Measurements from ENCODE around the gene AKR1C2. TPM values are rescaled to one million over a fixed set of nuclear protein-coding genes. Genes with fewer than 3 reads are reported as not detected.

The AKR1C2 gene
- 65.3 and 146 TPM in 2 replicates for total RNA-seq

GRCh38 chr10:5003127-5004029 is at the start of gene AKR1C2:
AKR1C2 (minus strand) TSS chr10:5003857; CDS start chr10:5003835, 22 bp downstream.

DNA sequence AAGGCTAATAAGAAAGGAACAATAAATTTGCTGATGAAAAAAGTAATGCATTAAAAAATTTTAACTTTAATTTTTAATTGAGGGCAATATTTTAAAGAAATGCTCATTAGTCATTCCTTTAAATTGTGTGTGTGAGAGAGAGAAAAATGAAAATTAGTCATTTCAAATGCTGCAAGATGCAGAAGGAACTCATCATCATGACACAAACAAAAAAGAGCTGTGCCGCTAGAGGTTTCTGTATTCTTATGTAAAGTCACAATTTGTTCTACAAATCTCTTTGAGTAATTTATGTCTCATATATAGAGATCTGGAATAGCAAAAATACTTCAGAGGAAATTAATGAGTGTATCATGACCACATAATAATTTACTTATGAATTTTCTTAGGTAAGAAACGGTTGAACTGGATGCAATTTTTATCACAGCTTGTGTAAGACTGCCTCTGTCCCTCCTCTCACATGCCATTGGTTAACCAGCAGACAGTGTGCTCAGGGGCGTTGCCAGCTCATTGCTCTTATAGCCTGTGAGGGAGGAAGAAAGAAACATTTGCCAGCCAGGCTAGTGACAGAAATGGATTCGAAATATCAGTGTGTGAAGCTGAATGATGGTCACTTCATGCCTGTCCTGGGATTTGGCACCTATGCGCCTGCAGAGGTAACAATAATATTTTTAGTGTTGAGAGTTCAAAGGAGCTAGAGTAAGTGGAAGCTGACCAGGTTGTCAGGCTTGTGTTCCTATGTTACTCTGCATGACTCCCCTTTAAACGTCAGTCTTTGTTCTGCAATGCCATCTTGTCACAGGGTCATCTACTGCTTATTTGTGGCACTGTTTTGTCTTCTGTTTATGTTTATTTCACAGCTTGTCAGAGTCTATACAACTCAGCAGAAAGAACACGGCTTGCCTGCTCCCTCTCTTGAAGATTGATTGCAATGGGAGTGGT is 40.5 kb downstream of the AKR1C2 start, which contains the start of gene AKR1C1:
TSS of gene AKR1C1 (plus strand) at position 540 of the 939 bp plus-strand sequence. CDS start at position 570, 30 bp downstream.

Other genes with a start within 250 kb of the AKR1C2 start
- gene AKR1E2, start 177.7 kb downstream of the AKR1C2 start, total RNA-seq = 14.2 and 21.7 TPM in 2 replicates
- gene AKR1C1, start 40.4 kb downstream of the AKR1C2 start, total RNA-seq = 51.5 and 55.6 TPM in 2 replicates
- 305 and 438 TPM in 2 replicates for gene AKR1C3, start 90.6 kb upstream of the AKR1C2 start, total RNA-seq
- gene AKR1C8, start 181.3 kb upstream of the AKR1C2 start, total RNA-seq = not detected in 2 replicates
- gene AKR1C4, start 193.0 kb upstream of the AKR1C2 start, total RNA-seq = 0.09 TPM in 1 of 2 replicates, not detected in the other